Activated naive CD8-positive, alpha-beta T cell treated with anti-CD3 and anti-CD28 coated beads, Interleukin-2, amount 10 ng/mL, durations not matched to agents 7 days and 5 days (primary cell): ENCODE data around the gene EID2B. TPM values are rescaled to one million over a fixed set of nuclear protein-coding genes. Genes with fewer than 3 reads are reported as not detected.

Experiments
- ATAC-seq: fragments of 150-1000 bp; cut with Tn5 transposase; one replicate; pipeline ENCODE4 v1.10.0; 2021; ENCODE audit warnings: low read depth, moderate library complexity
- POLR2A ChIA-PET: fragments of 350-600 bp; sonication (Branson Sonifier 250); formaldehyde crosslinking; loops from one replicate; lab custom pipeline; 2021; ENCODE audit warnings: antibody characterized with exemption; lab: Charles Lee
- DNase-seq: peaks from one replicate; pipeline ENCODE4 v3.0.0; 2021
- H3K27ac Mint-ChIP-seq: one replicate; pipeline ENCODE4 v1.8.0; 2022; ENCODE audit warnings: mild to moderate bottlenecking, mixed read lengths
- H3K27me3 Mint-ChIP-seq: one replicate; pipeline ENCODE4 v1.8.0; 2022; ENCODE audit warnings: mild to moderate bottlenecking, moderate library complexity, mixed read lengths
- H3K36me3 Mint-ChIP-seq: one replicate; pipeline ENCODE4 v1.8.0; 2021; ENCODE audit warnings: mild to moderate bottlenecking, mixed read lengths
- H3K4me1 Mint-ChIP-seq: one replicate; pipeline ENCODE4 v1.8.0; 2021; ENCODE audit warnings: mixed read lengths
- H3K4me3 Mint-ChIP-seq: one replicate; pipeline ENCODE4 v1.8.0; 2022; ENCODE audit warnings: mild to moderate bottlenecking, moderate library complexity, mixed read lengths
- H3K9me3 Mint-ChIP-seq: one replicate; pipeline ENCODE4 v1.8.0; 2021; ENCODE audit warnings: mixed read lengths
- total RNA-seq, 2 experiments: library from RNA; stranded (reverse); gene quantifications; one replicate each; pipeline ENCODE4 v1.2.3, GENCODE V29; 2021

Gene EID2B
- total RNA-seq: 1 to 10 TPM; 6.3 to 7.0 TPM

- H3K36me3 Mint-ChIP-seq: peaks cover 7% of the 10 kb centered on the region
- peak; percentile 96 for DNase-seq
- H3K27me3 Mint-ChIP-seq: no peaks in the 10 kb centered on the region
- H3K27ac Mint-ChIP-seq: peak within 1 kb of the TSS; percentile 82
- ATAC-seq: peak; percentile 94
- no peaks in the 10 kb centered on the region for H3K9me3 Mint-ChIP-seq
- peak within 1 kb of the TSS; percentile 92 for H3K4me3 Mint-ChIP-seq
- POLR2A ChIA-PET: interaction anchor here (0.6 to 2.8 kb wide), 7 partner anchors 34 to 408 kb away, joined by 3 to 16 read pairs (median 3); partner anchors contain the start of genes DLL3, RPS16 and SUPT5H
- peaks cover 12% of the 10 kb centered on the region for H3K4me1 Mint-ChIP-seq
These were observed at the start of gene EID2B for GRCh38 chr19:39532233-39533002. TSS of gene EID2B (minus strand) at chr19:39532852. CDS start at chr19:39532802, 50 bp downstream.

GRCh38 chr19:39582442-39582841 is 49.8 kb upstream of the EID2B start:
- H3K4me3 Mint-ChIP-seq: no peak overlapping the region
- peaks cover 13% of the 10 kb centered on the region for H3K27me3 Mint-ChIP-seq
- H3K4me1 Mint-ChIP-seq: no peaks in the 10 kb centered on the region
- H3K27ac Mint-ChIP-seq: no peak overlapping the region
- DNase-seq (no peak), ATAC-seq (no peak)
- no peaks in the 10 kb centered on the region for H3K36me3 Mint-ChIP-seq
- POLR2A ChIA-PET: no interaction called here
- peaks cover 7% of the 10 kb centered on the region for H3K9me3 Mint-ChIP-seq

GRCh38 chr19:39568604-39569003 is 36.0 kb upstream of the EID2B start:
- Mint-ChIP-seq H3K4me3 (no peak overlapping the region), H3K4me1 (no peaks in the 10 kb centered on the region), H3K27ac (no peak overlapping the region), H3K9me3 (peaks cover 8% of the 10 kb centered on the region), H3K27me3 (peaks cover 29% of the 10 kb centered on the region), H3K36me3 (no peaks in the 10 kb centered on the region)
- POLR2A ChIA-PET: no interaction called here
- DNase-seq: no peak
- ATAC-seq: no peak

GRCh38 chr19:39566064-39566463 is 33.4 kb upstream of the EID2B start:
- H3K27ac Mint-ChIP-seq: no peak overlapping the region
- no peaks in the 10 kb centered on the region for H3K4me1 Mint-ChIP-seq
- POLR2A ChIA-PET: no interaction called here
- H3K27me3 Mint-ChIP-seq: peaks cover 19% of the 10 kb centered on the region
- DNase-seq (no peak), ATAC-seq (no peak)
- no peak overlapping the region for H3K4me3 Mint-ChIP-seq
- peaks cover 3% of the 10 kb centered on the region for H3K9me3 Mint-ChIP-seq
- no peaks in the 10 kb centered on the region for H3K36me3 Mint-ChIP-seq

- peaks cover 7% of the 10 kb centered on the region for H3K4me1 Mint-ChIP-seq
- H3K36me3 Mint-ChIP-seq: peaks cover 2% of the 10 kb centered on the region
- ATAC-seq: no peak
- no peak overlapping the region for H3K4me3 Mint-ChIP-seq
- H3K9me3 Mint-ChIP-seq: no peaks in the 10 kb centered on the region
- H3K27ac Mint-ChIP-seq: no peak overlapping the region
- POLR2A ChIA-PET: no interaction called here
- peaks cover 6% of the 10 kb centered on the region for H3K27me3 Mint-ChIP-seq
- no peak for DNase-seq
These were observed 30.8 kb upstream of the EID2B start for GRCh38 chr19:39563408-39563807.

GRCh38 chr19:39558624-39559117 is 26.0 kb upstream of the EID2B start:
- H3K4me1 Mint-ChIP-seq: peaks cover 22% of the 10 kb centered on the region
- H3K27me3 Mint-ChIP-seq: no peaks in the 10 kb centered on the region
- DNase-seq (no peak), ATAC-seq (peak; percentile 71)
- H3K36me3 Mint-ChIP-seq: peaks cover 3% of the 10 kb centered on the region
- peak overlapping the region; percentile 79 for H3K4me3 Mint-ChIP-seq
- H3K27ac Mint-ChIP-seq: peak overlapping the region; percentile 93
- POLR2A ChIA-PET: no interaction called here
- no peaks in the 10 kb centered on the region for H3K9me3 Mint-ChIP-seq

- Mint-ChIP-seq H3K36me3 (peaks cover 3% of the 10 kb centered on the region), H3K27me3 (no peaks in the 10 kb centered on the region), H3K4me1 (peaks cover 24% of the 10 kb centered on the region), H3K27ac (peak overlapping the region; percentile 93), H3K9me3 (no peaks in the 10 kb centered on the region), H3K4me3 (peak overlapping the region; percentile 79)
- POLR2A ChIA-PET: no interaction called here
- DNase-seq: no peak
- ATAC-seq: peak; percentile 75
These were observed 25.4 kb upstream of the EID2B start for GRCh38 chr19:39557811-39558623.

GRCh38 chr19:39555883-39556282 is 23.2 kb upstream of the EID2B start:
- no peak for DNase-seq
- POLR2A ChIA-PET: no interaction called here
- Mint-ChIP-seq H3K36me3 (peaks cover 3% of the 10 kb centered on the region), H3K9me3 (no peaks in the 10 kb centered on the region), H3K27me3 (no peaks in the 10 kb centered on the region), H3K4me3 (no peak overlapping the region), H3K4me1 (peaks cover 38% of the 10 kb centered on the region), H3K27ac (no peak overlapping the region)
- no peak for ATAC-seq

GRCh38 chr19:39554701-39555311 is 22.2 kb upstream of the EID2B start:
- Mint-ChIP-seq H3K4me1 (peaks cover 41% of the 10 kb centered on the region), H3K27me3 (no peaks in the 10 kb centered on the region), H3K27ac (peak overlapping the region; percentile 42), H3K9me3 (no peaks in the 10 kb centered on the region), H3K36me3 (peaks cover 3% of the 10 kb centered on the region), H3K4me3 (no peak overlapping the region)
- no peak for DNase-seq
- ATAC-seq: no peak
- POLR2A ChIA-PET: no interaction called here

- H3K36me3 Mint-ChIP-seq: peaks cover 1% of the 10 kb centered on the region
- H3K4me1 Mint-ChIP-seq: peaks cover 32% of the 10 kb centered on the region
- POLR2A ChIA-PET: no interaction called here
- no peak overlapping the region for H3K4me3 Mint-ChIP-seq
- no peak for DNase-seq
- no peak for ATAC-seq
- H3K27me3 Mint-ChIP-seq: no peaks in the 10 kb centered on the region
- no peaks in the 10 kb centered on the region for H3K9me3 Mint-ChIP-seq
- H3K27ac Mint-ChIP-seq: no peak overlapping the region
These were observed 20.5 kb upstream of the EID2B start for GRCh38 chr19:39553082-39553652.

GRCh38 chr19:39550197-39550596 is 17.5 kb upstream of the EID2B start:
- DNase-seq: no peak
- no peaks in the 10 kb centered on the region for H3K9me3 Mint-ChIP-seq
- no peak for ATAC-seq
- H3K27me3 Mint-ChIP-seq: no peaks in the 10 kb centered on the region
- POLR2A ChIA-PET: no interaction called here
- peaks cover 35% of the 10 kb centered on the region for H3K4me1 Mint-ChIP-seq
- no peak overlapping the region for H3K27ac Mint-ChIP-seq
- H3K4me3 Mint-ChIP-seq: no peak overlapping the region
- H3K36me3 Mint-ChIP-seq: no peaks in the 10 kb centered on the region

GRCh38 chr19:39546599-39546998 is 13.9 kb upstream of the EID2B start:
- POLR2A ChIA-PET: interaction anchor here (0.5 to 1.8 kb wide), 4 partner anchors 49 to 299 kb away, joined by 3 to 6 read pairs (median 4); partner anchors contain the start of genes FBL, RPS16 and SUPT5H
- Mint-ChIP-seq H3K9me3 (no peaks in the 10 kb centered on the region), H3K27ac (peak overlapping the region; percentile 44), H3K27me3 (no peaks in the 10 kb centered on the region), H3K4me1 (peaks cover 40% of the 10 kb centered on the region), H3K4me3 (no peak overlapping the region), H3K36me3 (peaks cover 2% of the 10 kb centered on the region)
- ATAC-seq (no peak), DNase-seq (no peak)

- Mint-ChIP-seq H3K27me3 (no peaks in the 10 kb centered on the region), H3K4me3 (peak overlapping the region; percentile 48), H3K4me1 (peaks cover 48% of the 10 kb centered on the region), H3K36me3 (peaks cover 2% of the 10 kb centered on the region), H3K27ac (peak overlapping the region; percentile 66), H3K9me3 (no peaks in the 10 kb centered on the region)
- ATAC-seq (peak; percentile 40), DNase-seq (no peak)
- POLR2A ChIA-PET: interaction anchor here (0.7 to 1.5 kb wide), 3 partner anchors 100 to 129 kb away, joined by 3 to 9 read pairs (median 4); partner anchors contain the start of genes RPS16 and SUPT5H
These were observed 12.3 kb upstream of the EID2B start for GRCh38 chr19:39544911-39545310.
